HL-60 (cell line): Measurements from ENCODE around the gene PITPNB.

Experiments used
- DNase-seq, 2 experiments: peaks; one replicate each; pipeline ENCODE4 v3.0.0-alpha.2; 2010 to 2020; ENCODE audit warnings: low read depth in 1 of 2, low spot score in 1 of 2
- H3K27ac ChIP-seq: fragments of 250-450 bp; sonication (Bioruptor Pico); replicated peaks from 2 replicates; pipeline ENCODE4 v1.5.1; 2020; ENCODE audit warnings: mild to moderate bottlenecking, moderate library complexity
- H3K27me3 ChIP-seq: fragments of 250-450 bp; sonication (Bioruptor Pico); 2 replicates; pipeline ENCODE4 v1.5.1; 2021; ENCODE audit warnings: mild to moderate bottlenecking, moderate library complexity; ENCODE audit not compliant: insufficient read depth, poor library complexity, severe bottlenecking
- H3K4me3 ChIP-seq: replicated peaks from 2 replicates; pipeline ENCODE4 v1.5.1; 2011; ENCODE audit warnings: mild to moderate bottlenecking, control low read depth, low read length; ENCODE audit not compliant: insufficient read depth
- GABPA ChIP-seq: IDR thresholded peaks from 2 replicates; pipeline ENCODE4 v1.6.1; 2012; ENCODE audit warnings: low read depth
- POLR2AphosphoS5 ChIP-seq: IDR thresholded peaks from 2 replicates; pipeline ENCODE4 v1.6.1; 2012; ENCODE audit warnings: low read depth
- REST ChIP-seq: IDR thresholded peaks from 2 replicates; pipeline ENCODE4 v1.6.1; 2012; ENCODE audit warnings: low read depth; ENCODE audit not compliant: insufficient replicate concordance
- SPI1 ChIP-seq: IDR thresholded peaks from 2 replicates; pipeline ENCODE4 v1.6.1; 2012; ENCODE audit warnings: low read depth, mild to moderate bottlenecking, borderline replicate concordance
- TF ChIP-seq, protein P1 (sequence below): IDR thresholded peaks from one replicate; pipeline ENCODE4 v1.5.1; 2011; ENCODE audit warnings: low read length, control low read depth, inconsistent platforms; ENCODE audit not compliant: insufficient read depth

The PITPNB gene

DNA sequence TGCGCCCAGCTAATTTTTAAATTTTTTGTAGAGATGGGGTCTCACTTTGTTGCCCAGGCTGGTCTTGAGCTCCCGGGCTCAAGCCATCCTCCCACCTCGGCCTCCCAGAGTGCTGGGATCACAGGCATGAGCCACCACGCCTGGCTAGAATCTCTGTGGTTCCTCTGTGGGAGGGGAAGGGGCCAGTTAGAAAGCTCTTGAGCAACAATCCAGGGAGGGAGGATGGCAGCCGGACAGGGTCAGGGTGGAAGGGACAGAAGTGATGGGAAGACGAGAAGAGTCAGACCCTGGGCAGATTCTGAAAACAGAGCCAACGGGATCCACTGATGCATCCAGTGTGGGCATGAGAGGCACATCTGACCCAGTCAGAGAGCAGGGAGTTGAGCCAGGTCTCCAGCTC is 78.6 kb downstream of the PITPNB start:
- H3K4me3 ChIP-seq, result no peak overlapping the region
- TF ChIP-seq GABPA, result no peak
- TF ChIP-seq, protein P1, sequence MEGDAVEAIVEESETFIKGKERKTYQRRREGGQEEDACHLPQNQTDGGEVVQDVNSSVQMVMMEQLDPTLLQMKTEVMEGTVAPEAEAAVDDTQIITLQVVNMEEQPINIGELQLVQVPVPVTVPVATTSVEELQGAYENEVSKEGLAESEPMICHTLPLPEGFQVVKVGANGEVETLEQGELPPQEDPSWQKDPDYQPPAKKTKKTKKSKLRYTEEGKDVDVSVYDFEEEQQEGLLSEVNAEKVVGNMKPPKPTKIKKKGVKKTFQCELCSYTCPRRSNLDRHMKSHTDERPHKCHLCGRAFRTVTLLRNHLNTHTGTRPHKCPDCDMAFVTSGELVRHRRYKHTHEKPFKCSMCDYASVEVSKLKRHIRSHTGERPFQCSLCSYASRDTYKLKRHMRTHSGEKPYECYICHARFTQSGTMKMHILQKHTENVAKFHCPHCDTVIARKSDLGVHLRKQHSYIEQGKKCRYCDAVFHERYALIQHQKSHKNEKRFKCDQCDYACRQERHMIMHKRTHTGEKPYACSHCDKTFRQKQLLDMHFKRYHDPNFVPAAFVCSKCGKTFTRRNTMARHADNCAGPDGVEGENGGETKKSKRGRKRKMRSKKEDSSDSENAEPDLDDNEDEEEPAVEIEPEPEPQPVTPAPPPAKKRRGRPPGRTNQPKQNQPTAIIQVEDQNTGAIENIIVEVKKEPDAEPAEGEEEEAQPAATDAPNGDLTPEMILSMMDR, result no peak
- TF ChIP-seq REST, result no peak
- TF ChIP-seq POLR2AphosphoS5, result no peak
- no peak for TF ChIP-seq SPI1
- H3K27me3 ChIP-seq, result no peaks in the 10 kb centered on the region
- no peak for DNase-seq
- H3K27ac ChIP-seq, result no peak overlapping the region

- no peak overlapping the region for H3K27ac ChIP-seq
- H3K27me3 ChIP-seq, result no peaks in the 10 kb centered on the region
- no peak for TF ChIP-seq REST
- TF ChIP-seq POLR2AphosphoS5, result no peak
- TF ChIP-seq, protein P1, result no peak
- TF ChIP-seq GABPA, result no peak
- TF ChIP-seq SPI1, result no peak
- no peak overlapping the region for H3K4me3 ChIP-seq
- DNase-seq, result no peak
Measured at GRCh38 chr22:27839057-27839660, 79.9 kb downstream of the PITPNB start.

DNA sequence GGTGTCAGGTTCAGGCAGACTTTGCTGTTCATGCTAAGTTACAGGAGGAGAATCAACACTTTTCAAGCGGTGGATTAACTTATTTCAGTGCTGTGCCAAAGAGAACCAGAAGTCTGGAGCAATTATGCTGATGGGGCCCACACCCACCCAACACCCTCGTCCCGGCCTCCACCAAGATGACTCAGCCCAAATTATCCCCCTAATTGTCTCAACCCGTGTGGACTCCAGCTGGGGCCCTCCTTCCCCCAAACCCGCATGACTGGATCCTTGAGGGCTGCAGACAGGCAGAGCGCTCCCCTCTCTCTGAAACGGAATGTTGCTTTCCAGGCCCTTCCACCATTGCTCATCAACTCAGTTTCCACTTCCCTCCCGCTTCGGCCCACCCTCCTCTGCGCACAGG is 82.9 kb downstream of the PITPNB start:
- TF ChIP-seq SPI1 (no peak), GABPA (no peak)
- no peak overlapping the region for H3K27ac ChIP-seq
- H3K27me3 ChIP-seq, result no peaks in the 10 kb centered on the region
- no peak for DNase-seq
- no peak overlapping the region for H3K4me3 ChIP-seq

- Histone ChIP-seq H3K4me3 (no peak overlapping the region), H3K27ac (no peak overlapping the region), H3K27me3 (no peaks in the 10 kb centered on the region)
- TF ChIP-seq REST (no peak), POLR2AphosphoS5 (no peak), SPI1 (no peak), GABPA (no peak)
- TF ChIP-seq, protein P1, result no peak
- no peak for DNase-seq
Measured at GRCh38 chr22:27835446-27835845, 83.6 kb downstream of the PITPNB start.
